EH (cell line): ENCODE data around the gene ERCC5.
A peak's percentile ranks its signal among the peaks of the same experiment; 100 is the strongest.

Source experiments
- DNase-seq: peaks from one replicate; pipeline ENCODE4 v3.0.0-alpha.2; 2015; ENCODE audit warnings: low read depth

ERCC5 gene

GRCh38 chr13:102881819-102882686, 36.2 kb downstream of the ERCC5 start:
- no peak for DNase-seq

- DNase-seq: no peak
Measured at GRCh38 chr13:102892503-102892902, 46.7 kb downstream of the ERCC5 start.

- no peak for DNase-seq
Measured at GRCh38 chr13:102897371-102898138, 51.7 kb downstream of the ERCC5 start.

- no peak for DNase-seq
Measured at GRCh38 chr13:102900193-102900608, 54.4 kb downstream of the ERCC5 start.

DNA sequence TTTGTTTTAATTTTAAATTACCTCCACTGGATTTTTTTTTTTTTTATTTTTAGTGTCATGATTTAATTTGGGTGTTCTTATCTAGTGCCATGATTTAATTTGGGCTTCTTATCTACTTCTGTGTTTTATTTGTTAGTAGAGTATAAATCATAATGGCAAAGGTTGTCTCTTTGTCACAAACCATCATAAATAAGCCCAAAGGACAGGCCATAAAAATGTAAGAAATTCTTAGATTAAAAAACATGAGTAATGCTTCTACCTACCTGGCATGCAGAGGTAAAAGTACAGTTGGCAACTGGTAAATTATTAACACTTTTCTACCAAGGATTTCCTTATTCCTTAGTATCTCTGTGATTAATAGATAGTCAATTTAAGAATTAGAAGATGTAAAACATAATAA, 55.2 kb downstream of the ERCC5 start:
- no peak for DNase-seq

- DNase-seq: peak; percentile 24
Measured at GRCh38 chr13:102901615-102902305, 55.9 kb downstream of the ERCC5 start.

DNA sequence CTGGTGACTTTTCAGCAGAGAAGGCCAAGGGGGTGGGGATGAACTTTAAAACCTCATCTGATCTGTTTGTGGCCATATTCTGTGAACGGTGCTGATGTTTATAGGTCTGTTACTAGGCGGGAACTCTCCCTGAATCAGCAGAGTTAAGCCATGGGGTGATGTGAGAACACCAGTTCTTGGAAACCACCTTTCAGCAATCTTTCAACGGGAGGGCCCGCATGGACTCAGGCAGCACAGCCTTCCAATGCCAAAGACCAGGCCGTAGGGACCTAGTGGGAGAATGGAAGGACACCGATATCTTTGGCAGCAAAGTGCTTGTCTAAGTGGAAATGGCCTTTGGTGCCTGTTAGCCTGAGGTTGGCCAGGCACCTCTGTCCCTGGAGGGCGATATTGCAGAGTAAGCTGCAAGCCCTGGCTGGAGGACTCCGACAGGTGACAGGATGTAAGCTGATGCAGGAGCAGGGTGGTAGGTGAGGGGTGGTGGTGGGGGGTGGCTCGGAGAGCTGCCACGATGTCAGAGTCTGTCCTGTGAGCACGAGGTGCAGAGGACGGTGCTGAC, 57.0 kb downstream of the ERCC5 start:
- DNase-seq: no peak

DNA sequence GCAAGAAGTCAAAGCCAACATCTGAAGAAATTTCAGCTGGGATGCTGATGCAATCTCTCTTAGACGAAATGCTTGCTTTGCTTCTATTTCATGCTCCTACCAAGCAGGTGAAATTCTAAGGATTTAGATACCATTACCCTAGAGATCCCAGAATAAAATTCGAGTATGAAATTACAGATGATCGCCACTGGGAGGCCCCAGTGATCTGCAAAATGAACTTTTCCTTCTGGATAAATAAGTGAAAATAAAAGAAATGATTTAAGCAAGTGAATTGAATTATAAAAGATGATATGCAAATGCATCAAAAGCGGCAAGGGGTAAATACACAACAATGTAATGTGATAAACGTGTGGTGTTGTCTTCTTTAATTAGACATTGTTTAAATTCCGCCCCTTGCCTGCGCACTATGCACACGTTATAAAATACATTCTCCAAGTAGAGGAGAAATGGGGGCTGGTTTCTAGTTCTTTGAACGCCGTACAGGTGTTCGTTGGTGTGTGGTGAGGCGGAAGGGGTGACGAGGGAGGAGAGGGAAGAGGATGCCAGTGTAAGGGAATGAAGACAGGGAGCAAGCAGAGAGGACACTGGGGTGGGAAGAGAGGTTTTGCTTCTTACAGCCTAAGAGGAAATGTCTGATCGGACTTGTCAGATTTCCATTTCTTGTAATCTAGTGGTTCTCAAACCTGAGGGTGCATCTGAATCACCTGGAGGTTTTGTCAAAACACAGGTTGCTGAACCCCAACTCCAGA, 58.0 kb downstream of the ERCC5 start:
- peak; percentile 23 for DNase-seq

GRCh38 chr13:102904408-102904862, 58.6 kb downstream of the ERCC5 start:
- DNase-seq: no peak

DNA sequence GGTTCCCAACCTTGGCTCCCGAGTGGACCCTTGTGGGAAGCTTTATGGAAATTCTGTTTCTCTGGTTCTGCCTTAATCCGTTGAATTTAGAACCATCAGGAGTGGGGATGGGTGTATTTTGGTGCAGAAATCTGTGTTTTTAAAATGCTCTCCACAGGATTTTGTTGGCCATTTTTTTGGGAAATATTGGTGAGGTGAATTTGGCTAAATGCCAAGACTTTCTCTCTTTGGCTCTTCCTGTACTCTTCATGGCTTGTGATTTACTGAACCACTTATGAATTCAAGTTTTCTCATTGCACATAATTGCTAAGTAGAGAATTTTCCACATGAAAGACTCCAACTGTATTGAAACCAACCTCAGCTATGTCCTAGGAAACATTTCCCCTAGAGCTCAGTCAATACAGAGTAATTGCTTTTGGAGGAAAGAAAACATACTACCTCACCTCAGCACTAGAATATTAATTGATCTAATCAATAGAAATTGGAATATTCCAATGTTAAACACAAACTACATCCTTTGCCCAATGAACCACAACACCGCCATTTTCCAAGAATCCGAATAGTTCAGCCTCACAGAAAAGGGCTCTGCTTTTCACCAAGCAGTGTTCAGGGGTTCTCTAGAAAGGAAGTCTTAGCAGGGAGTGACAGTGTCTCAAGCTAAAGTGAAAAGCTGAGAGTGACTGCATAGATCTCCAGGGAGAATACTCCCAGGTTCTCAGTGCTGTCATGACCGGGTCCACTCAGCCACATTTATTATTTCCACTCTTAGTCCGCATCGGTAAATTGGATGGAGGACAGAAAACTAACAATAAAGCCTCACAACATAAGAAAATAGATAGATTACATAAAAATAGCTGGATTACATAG, 60.3 kb downstream of the ERCC5 start:
- DNase-seq: no peak

GRCh38 chr13:102907016-102907756, 61.4 kb downstream of the ERCC5 start:
- DNase-seq: peak; percentile 2

DNA sequence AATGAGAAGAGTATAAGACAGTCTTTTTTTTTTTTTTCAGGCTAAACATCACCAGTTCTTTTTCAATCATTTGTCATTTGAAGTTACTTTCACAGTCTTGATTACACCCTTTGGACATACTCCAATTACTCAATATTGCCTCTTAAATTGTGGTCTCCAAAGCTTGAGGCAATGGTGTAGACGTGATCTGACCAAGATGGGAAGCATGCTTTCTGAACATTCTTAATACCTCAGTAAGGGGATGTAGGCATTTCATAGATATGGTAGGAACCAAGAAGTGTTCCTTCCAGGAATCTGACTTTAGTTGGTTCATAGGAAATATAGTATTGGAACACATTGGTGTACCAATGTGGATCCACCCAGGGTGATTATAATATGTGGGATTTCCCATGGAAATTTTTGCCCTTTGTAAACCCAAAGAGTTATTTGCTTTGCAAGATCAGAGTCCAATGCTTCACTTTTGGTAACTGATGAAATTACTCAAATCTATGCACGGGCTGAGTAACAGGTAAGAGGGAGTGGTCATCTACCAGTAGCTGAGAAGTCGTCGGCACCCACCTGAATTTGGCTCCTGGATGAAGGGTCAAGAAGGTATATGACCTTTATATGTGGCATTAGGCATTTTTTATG, 62.2 kb downstream of the ERCC5 start:
- DNase-seq: peak; percentile 1

DNA sequence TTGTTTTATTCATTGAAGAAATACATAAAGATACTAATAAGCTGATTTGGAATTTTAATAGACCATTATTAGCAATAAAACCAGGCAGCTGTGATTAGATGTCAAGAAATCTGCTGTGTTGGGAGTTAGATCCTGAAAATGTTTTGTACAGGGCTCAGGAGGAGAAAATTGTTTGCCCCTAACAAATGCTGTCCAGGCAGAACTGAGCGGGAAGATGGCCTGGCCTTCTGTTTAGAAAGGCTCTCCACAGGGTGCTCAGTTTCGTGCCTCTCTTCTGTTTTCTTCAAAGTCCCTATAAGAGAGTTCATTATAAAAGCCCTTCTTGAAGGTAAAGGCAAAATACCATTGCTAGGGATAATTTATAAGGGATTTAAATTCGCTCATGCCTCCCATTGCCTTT, 64.1 kb downstream of the ERCC5 start:
- DNase-seq: no peak

DNA sequence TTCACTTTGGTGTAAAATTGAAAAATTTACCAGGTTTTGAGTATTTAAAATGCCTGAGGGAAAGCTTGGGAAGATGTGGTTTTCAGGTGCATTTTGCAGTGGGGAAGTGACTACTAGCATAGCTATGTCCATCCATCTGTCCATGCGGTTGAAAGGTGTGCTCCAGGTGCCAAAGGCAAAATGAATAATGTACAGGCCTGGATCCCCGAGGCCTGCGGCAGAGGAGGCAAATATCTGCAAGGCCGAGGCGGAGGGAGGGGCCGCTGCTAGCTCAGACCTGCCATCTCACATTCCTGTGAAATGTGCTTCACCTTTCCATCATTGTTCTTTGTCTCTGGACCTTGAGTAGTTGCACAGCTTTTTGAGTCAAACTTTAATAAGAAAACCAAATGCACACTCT, 65.5 kb downstream of the ERCC5 start:
- DNase-seq: no peak

DNA sequence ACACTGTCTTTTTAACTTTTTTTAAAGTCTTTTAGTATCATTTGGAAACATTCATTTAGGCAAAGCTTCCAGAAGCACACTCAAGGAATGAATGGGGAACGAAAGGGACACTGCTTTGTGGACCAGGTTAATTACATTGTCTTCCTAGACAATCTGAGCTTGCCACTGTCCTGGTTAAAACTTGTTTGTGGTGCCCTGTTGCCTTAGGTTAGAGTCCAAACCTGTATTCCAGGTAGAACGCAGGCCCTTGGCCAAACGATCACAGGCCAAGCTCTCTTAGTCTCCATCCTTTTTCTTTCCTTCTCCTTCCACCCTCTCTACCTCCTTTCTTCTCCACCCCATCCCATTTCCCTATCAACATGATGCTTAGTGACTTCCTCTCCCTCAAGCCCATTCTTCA, 66.8 kb downstream of the ERCC5 start:
- DNase-seq: no peak

DNA sequence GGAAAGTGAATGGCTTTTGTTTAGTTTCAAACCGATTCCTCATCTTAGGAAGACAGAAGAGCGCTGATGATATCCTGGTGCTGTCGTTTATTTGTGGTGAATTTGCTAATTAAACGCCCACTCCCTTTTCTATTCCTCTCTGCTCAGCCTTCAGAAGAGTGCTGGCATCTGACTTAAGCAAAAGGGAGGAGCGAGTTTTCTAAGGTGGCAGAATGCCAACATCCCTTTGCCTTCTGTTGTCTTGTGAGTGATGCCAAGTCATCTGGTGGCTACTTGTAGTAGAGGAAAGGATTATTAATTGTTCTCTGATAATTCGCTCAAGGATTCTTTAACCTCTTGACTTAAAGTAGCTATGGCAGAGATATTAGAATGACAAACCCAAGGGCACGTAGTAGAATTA, 68.1 kb downstream of the ERCC5 start:
- peak; percentile 27 for DNase-seq

DNA sequence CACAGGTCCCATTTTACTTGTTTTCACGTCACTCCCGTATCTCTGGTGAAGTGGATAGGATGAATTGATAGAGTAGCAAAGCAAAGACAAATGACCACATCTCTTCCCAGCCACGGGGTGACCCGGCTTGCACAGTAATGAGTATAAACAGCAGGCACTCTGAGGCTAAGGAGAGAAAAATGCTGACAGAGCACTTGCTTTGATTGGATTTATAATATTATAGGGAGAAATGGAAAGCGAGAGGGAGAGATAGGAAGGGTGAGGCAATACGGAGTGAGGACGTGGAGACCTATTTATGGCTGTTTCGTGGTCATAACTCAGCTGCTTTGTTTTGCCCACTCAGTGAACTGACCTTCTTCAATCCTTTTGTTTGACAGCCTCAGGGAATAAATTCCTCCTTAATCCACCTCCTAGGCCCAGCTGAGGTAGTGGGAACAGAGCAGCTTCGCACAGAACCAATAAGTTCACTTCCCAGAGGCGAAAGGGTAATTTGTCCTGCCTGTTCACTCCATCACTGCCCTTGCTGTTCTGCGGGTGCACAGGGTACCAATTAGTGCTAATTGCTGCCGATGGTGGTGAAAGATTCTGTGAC, 68.6 kb downstream of the ERCC5 start:
- no peak for DNase-seq

- DNase-seq: no peak
Measured at GRCh38 chr13:102915393-102915930, 69.6 kb downstream of the ERCC5 start.

- no peak for DNase-seq
Measured at GRCh38 chr13:102917019-102917418, 71.2 kb downstream of the ERCC5 start.
